ENCODE data around the gene CPA2. TPM values are rescaled to one million over a fixed set of nuclear protein-coding genes. Genes with fewer than 3 reads are reported as not detected.

Gene CPA2
- total and polyA plus RNA-seq, 7 donors = 0.92 to 3.0 (median 1.6) TPM; not detected in 4

- H3K36me3 ChIP-seq = no peaks in the 10 kb centered on the region
- intact Hi-C loops (cut with DNase I) = no loop called here
- 76 to 84% methylated on average over 8 of the region's 8 CpGs for WGBS, 2 donors
Observed at GRCh38 chr7:130301501-130302020, 34.9 kb downstream of the CPA2 start.

GRCh38 chr7:130302649-130303048 is 36.0 kb downstream of the CPA2 start:
- Histone ChIP-seq H3K27ac (no peak overlapping the region), H3K4me3 (no peak overlapping the region), H3K36me3 (no peaks in the 10 kb centered on the region), H3K9me3 (no peaks in the 10 kb centered on the region), H3K27me3 (no peaks in the 10 kb centered on the region), H3K4me1 (no peaks in the 10 kb centered on the region)
- DNase-seq = no peak
- TF ChIP-seq POLR2AphosphoS5 (IDR thresholded peaks at IDR 0.05) (no peak), CTCF (IDR thresholded peaks at IDR 0.05) (no peak), POLR2A (IDR thresholded peaks at IDR 0.05) (no peak), EP300 (IDR thresholded peaks at IDR 0.05) (no peak)
- intact Hi-C loops (cut with DNase I) = no loop called here

More at GRCh38 chr7:130301501-130302020, 34.9 kb downstream of the CPA2 start:
- TF ChIP-seq CTCF (IDR thresholded peaks at IDR 0.05) (no peak), POLR2AphosphoS5 (IDR thresholded peaks at IDR 0.05) (no peak), EP300 (IDR thresholded peaks at IDR 0.05) (no peak), POLR2A (IDR thresholded peaks at IDR 0.05) (no peak)
- H3K4me1 ChIP-seq = no peaks in the 10 kb centered on the region
- H3K4me3 ChIP-seq = no peak overlapping the region
- no peaks in the 10 kb centered on the region for H3K9me3 ChIP-seq
- H3K27ac ChIP-seq = no peak overlapping the region
- DNase-seq = no peak
- no peaks in the 10 kb centered on the region for H3K27me3 ChIP-seq

GRCh38 chr7:130303127-130303526 is 36.5 kb downstream of the CPA2 start:
- TF ChIP-seq CTCF (IDR thresholded peaks at IDR 0.05) (no peak), POLR2A (IDR thresholded peaks at IDR 0.05) (no peak), EP300 (IDR thresholded peaks at IDR 0.05) (no peak), POLR2AphosphoS5 (IDR thresholded peaks at IDR 0.05) (no peak)
- Histone ChIP-seq H3K9me3 (no peaks in the 10 kb centered on the region), H3K27ac (no peak overlapping the region), H3K4me3 (no peak overlapping the region), H3K27me3 (no peaks in the 10 kb centered on the region), H3K36me3 (no peaks in the 10 kb centered on the region), H3K4me1 (no peaks in the 10 kb centered on the region)
- intact Hi-C loops (cut with DNase I) = no loop called here
- WGBS, 2 donors = 55 to 71% methylated on average over 2 of the region's 2 CpGs
- no peak for DNase-seq

- TF ChIP-seq POLR2A (IDR thresholded peaks at IDR 0.05) (no peak), EP300 (IDR thresholded peaks at IDR 0.05) (no peak), POLR2AphosphoS5 (IDR thresholded peaks at IDR 0.05) (no peak), CTCF (IDR thresholded peaks at IDR 0.05) (no peak)
- intact Hi-C loops (cut with DNase I) = no loop called here
- H3K36me3 ChIP-seq = no peaks in the 10 kb centered on the region
- no peaks in the 10 kb centered on the region for H3K4me1 ChIP-seq
- WGBS, 2 donors = 53 to 77% methylated on average over 5 of the region's 5 CpGs
- no peak overlapping the region for H3K4me3 ChIP-seq
- H3K27ac ChIP-seq = no peak overlapping the region
- no peaks in the 10 kb centered on the region for H3K9me3 ChIP-seq
- no peak for DNase-seq
- H3K27me3 ChIP-seq = no peaks in the 10 kb centered on the region
Observed at GRCh38 chr7:130303551-130303950, 36.9 kb downstream of the CPA2 start.

- H3K27ac ChIP-seq = no peak overlapping the region
- H3K9me3 ChIP-seq = no peaks in the 10 kb centered on the region
- H3K27me3 ChIP-seq = no peaks in the 10 kb centered on the region
- TF ChIP-seq POLR2AphosphoS5 (IDR thresholded peaks at IDR 0.05) = no peak
- TF ChIP-seq POLR2A (IDR thresholded peaks at IDR 0.05) = no peak
- TF ChIP-seq CTCF (IDR thresholded peaks at IDR 0.05) = no peak
- no peak for TF ChIP-seq EP300 (IDR thresholded peaks at IDR 0.05)
- no peak overlapping the region for H3K4me3 ChIP-seq
- no peak for DNase-seq
- 93 to 95% methylated on average over 5 of the region's 5 CpGs for WGBS, 2 donors
- intact Hi-C loops (cut with DNase I) = no loop called here
- no peaks in the 10 kb centered on the region for H3K36me3 ChIP-seq
- H3K4me1 ChIP-seq = no peaks in the 10 kb centered on the region
Observed at GRCh38 chr7:130303982-130304381, 37.3 kb downstream of the CPA2 start.

Data from sigmoid colon (tissue), 7 donors.